ENCODE data around the gene FAM174B. TPM values are rescaled to one million over a fixed set of nuclear protein-coding genes. Genes with fewer than 3 reads are reported as not detected.

Gene FAM174B
- total and polyA plus RNA-seq, 2 experiments from 2014 or later, result 15.0 to 21.8 TPM

DNA sequence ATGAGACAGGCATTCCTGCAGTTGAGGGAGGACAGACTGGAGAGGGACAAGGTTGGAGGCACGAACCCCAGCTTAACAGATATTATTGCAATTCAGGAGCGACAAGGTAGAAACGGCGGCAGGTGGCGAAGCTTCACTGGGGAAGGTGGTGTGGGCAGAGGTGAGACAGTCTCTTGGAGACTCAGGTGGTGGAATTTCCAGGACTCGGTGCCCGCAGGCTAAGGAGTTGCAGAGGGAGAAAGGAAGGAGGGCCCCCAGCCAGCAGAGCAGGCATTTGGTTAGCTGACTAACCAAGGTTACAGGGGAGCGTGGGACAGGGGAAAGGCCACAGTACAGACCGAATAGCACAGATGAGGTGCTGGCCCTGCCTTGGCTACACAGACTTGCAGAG is 3.0 kb downstream of the FAM174B start:
- H4K20me1 ChIP-seq (replicated peaks; ENCODE audit: insufficient read depth), result no peaks in the 10 kb centered on the region
- H3K36me3 ChIP-seq (ENCODE audit: insufficient read depth), result no peaks in the 10 kb centered on the region
- no peak overlapping the region for H3K27ac ChIP-seq (ENCODE audit: low read depth)
- H3K27me3 Mint-ChIP-seq (ENCODE audit: insufficient read depth, low read depth, poor library complexity), result peaks cover 26% of the 10 kb centered on the region
- H3K4me2 ChIP-seq, result no peak overlapping the region
- H3K9me3 Mint-ChIP-seq, result peaks cover 23% of the 10 kb centered on the region
- peaks cover 56% of the 10 kb centered on the region for H3K79me2 ChIP-seq (replicated peaks; ENCODE audit: insufficient read depth)
- H3K27me3 ChIP-seq (ENCODE audit: insufficient read depth), result peaks cover 24% of the 10 kb centered on the region
- no peak overlapping the region for H3K27ac Mint-ChIP-seq
- no peak for DNase-seq (ENCODE audit: low spot score)
- no peak overlapping the region for H2AFZ ChIP-seq
- H3K4me1 ChIP-seq (ENCODE audit: insufficient read depth), result peaks cover 44% of the 10 kb centered on the region
- no peak overlapping the region for H3K4me3 Mint-ChIP-seq
- TF ChIP-seq, protein P1, sequence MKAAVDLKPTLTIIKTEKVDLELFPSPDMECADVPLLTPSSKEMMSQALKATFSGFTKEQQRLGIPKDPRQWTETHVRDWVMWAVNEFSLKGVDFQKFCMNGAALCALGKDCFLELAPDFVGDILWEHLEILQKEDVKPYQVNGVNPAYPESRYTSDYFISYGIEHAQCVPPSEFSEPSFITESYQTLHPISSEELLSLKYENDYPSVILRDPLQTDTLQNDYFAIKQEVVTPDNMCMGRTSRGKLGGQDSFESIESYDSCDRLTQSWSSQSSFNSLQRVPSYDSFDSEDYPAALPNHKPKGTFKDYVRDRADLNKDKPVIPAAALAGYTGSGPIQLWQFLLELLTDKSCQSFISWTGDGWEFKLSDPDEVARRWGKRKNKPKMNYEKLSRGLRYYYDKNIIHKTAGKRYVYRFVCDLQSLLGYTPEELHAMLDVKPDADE (IDR thresholded peaks at IDR 0.05), result no peak
- TF ChIP-seq ZNF114 (CRISPR knock-in tag; IDR thresholded peaks at IDR 0.05), result no peak
- TF ChIP-seq POLR2AphosphoS5 (IDR thresholded peaks at IDR 0.05; ENCODE audit: low read depth), result no peak
- TF ChIP-seq, protein P2, sequence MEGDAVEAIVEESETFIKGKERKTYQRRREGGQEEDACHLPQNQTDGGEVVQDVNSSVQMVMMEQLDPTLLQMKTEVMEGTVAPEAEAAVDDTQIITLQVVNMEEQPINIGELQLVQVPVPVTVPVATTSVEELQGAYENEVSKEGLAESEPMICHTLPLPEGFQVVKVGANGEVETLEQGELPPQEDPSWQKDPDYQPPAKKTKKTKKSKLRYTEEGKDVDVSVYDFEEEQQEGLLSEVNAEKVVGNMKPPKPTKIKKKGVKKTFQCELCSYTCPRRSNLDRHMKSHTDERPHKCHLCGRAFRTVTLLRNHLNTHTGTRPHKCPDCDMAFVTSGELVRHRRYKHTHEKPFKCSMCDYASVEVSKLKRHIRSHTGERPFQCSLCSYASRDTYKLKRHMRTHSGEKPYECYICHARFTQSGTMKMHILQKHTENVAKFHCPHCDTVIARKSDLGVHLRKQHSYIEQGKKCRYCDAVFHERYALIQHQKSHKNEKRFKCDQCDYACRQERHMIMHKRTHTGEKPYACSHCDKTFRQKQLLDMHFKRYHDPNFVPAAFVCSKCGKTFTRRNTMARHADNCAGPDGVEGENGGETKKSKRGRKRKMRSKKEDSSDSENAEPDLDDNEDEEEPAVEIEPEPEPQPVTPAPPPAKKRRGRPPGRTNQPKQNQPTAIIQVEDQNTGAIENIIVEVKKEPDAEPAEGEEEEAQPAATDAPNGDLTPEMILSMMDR (conservative IDR thresholded peaks at IDR 0.05; ENCODE audit: low read depth in 2 of 2), result no peak
- TF ChIP-seq ZNF331 (CRISPR knock-in tag; IDR thresholded peaks at IDR 0.05; ENCODE audit: low read depth), result no peak
- TF ChIP-seq, protein P3, sequence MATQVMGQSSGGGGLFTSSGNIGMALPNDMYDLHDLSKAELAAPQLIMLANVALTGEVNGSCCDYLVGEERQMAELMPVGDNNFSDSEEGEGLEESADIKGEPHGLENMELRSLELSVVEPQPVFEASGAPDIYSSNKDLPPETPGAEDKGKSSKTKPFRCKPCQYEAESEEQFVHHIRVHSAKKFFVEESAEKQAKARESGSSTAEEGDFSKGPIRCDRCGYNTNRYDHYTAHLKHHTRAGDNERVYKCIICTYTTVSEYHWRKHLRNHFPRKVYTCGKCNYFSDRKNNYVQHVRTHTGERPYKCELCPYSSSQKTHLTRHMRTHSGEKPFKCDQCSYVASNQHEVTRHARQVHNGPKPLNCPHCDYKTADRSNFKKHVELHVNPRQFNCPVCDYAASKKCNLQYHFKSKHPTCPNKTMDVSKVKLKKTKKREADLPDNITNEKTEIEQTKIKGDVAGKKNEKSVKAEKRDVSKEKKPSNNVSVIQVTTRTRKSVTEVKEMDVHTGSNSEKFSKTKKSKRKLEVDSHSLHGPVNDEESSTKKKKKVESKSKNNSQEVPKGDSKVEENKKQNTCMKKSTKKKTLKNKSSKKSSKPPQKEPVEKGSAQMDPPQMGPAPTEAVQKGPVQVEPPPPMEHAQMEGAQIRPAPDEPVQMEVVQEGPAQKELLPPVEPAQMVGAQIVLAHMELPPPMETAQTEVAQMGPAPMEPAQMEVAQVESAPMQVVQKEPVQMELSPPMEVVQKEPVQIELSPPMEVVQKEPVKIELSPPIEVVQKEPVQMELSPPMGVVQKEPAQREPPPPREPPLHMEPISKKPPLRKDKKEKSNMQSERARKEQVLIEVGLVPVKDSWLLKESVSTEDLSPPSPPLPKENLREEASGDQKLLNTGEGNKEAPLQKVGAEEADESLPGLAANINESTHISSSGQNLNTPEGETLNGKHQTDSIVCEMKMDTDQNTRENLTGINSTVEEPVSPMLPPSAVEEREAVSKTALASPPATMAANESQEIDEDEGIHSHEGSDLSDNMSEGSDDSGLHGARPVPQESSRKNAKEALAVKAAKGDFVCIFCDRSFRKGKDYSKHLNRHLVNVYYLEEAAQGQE (IDR thresholded peaks at IDR 0.05; ENCODE audit: unreplicated experiment), result no peak
- no peak for TF ChIP-seq CREB1 (CRISPR knock-in tag; IDR thresholded peaks at IDR 0.05; ENCODE audit: low read depth)
- TF ChIP-seq EZH2phosphoT487 (IDR thresholded peaks at IDR 0.05; ENCODE audit: unreplicated experiment), result no peak
- H3K9me2 ChIP-seq (ENCODE audit: insufficient read depth), result no peaks in the 10 kb centered on the region
- no peak overlapping the region for H3K4me3 ChIP-seq
- no peak for ATAC-seq
- H3K36me3 Mint-ChIP-seq (ENCODE audit: low read depth), result peaks cover 39% of the 10 kb centered on the region
- H3F3A ChIP-seq (replicated peaks; ENCODE audit: low read depth), result 0 out of 2 replicates have a peak, but pooled peaks cover 6% of the 10 kb centered on the region
- H3K4me1 Mint-ChIP-seq, result peaks cover 50% of the 10 kb centered on the region

All from GM23338 (cell line).